Hepatocyte (in vitro differentiated cells): Measurements from ENCODE around the gene CCDC60. TPM values are rescaled to one million over a fixed set of nuclear protein-coding genes. Genes with fewer than 3 reads are reported as not detected.

ENCODE experiments used
- DNase-seq: peaks from one replicate; pipeline ENCODE4 v3.0.0-alpha.2; 2016; ENCODE audit warnings: low spot score
- H2AFZ ChIP-seq: fragments of 200-600 bp; sonication (generic); 2 replicates; pipeline ENCODE4 v1.6.0; 2016; ENCODE audit warnings: antibody characterized with exemption, mild to moderate bottlenecking
- H3K27ac ChIP-seq: fragments of 200-600 bp; sonication (generic); 2 replicates; pipeline ENCODE4 v1.5.1; 2016; ENCODE audit warnings: mild to moderate bottlenecking
- H3K27me3 ChIP-seq: fragments of 200-600 bp; sonication (generic); 2 replicates; pipeline ENCODE4 v1.6.1; 2016
- H3K36me3 ChIP-seq: fragments of 200-600 bp; sonication (generic); replicated peaks from 2 replicates; pipeline ENCODE4 v1.5.1; 2016; ENCODE audit warnings: low read depth; ENCODE audit not compliant: insufficient read depth
- H3K4me1 ChIP-seq: fragments of 200-600 bp; sonication (generic); 2 replicates; pipeline ENCODE4 v1.5.1; 2016; ENCODE audit warnings: mild to moderate bottlenecking, moderate library complexity; ENCODE audit not compliant: insufficient read depth
- H3K4me2 ChIP-seq: fragments of 200-600 bp; sonication (generic); 2 replicates; pipeline ENCODE4 v1.6.0; 2016
- H3K4me3 ChIP-seq: fragments of 200-600 bp; sonication (generic); 2 replicates; pipeline ENCODE4 v1.5.1; 2016; ENCODE audit warnings: mild to moderate bottlenecking
- H3K79me2 ChIP-seq: fragments of 200-600 bp; sonication (generic); 2 replicates; pipeline ENCODE4 v1.6.0; 2017; ENCODE audit warnings: mild to moderate bottlenecking
- H3K9me2 ChIP-seq: fragments of 200-600 bp; sonication (generic); replicated peaks from 2 replicates; pipeline ENCODE4 v1.6.0; 2017; ENCODE audit warnings: mild to moderate bottlenecking; ENCODE audit not compliant: insufficient read depth
- H3K9me3 ChIP-seq: fragments of 200-600 bp; sonication (generic); 2 replicates; pipeline ENCODE4 v1.5.1; 2016; ENCODE audit warnings: low read depth, mild to moderate bottlenecking
- H4K20me1 ChIP-seq: fragments of 200-600 bp; sonication (generic); 2 replicates; pipeline ENCODE4 v1.6.0; 2016; ENCODE audit warnings: mild to moderate bottlenecking; ENCODE audit not compliant: insufficient read depth, poor library complexity, severe bottlenecking
- CTCF ChIP-seq: fragments of 200-600 bp; sonication (generic); IDR thresholded peaks from 2 replicates; pipeline ENCODE4 v1.5.1; 2016; ENCODE audit warnings: antibody characterized with exemption, mild to moderate bottlenecking; ENCODE audit not compliant: poor library complexity
- EZH2 ChIP-seq: fragments of 200-600 bp; sonication (generic); IDR thresholded peaks from 2 replicates; pipeline ENCODE4 v1.6.1; 2016; ENCODE audit warnings: antibody characterized with exemption, mild to moderate bottlenecking, borderline replicate concordance
- EZH2phosphoT487 ChIP-seq: fragments of 200-600 bp; sonication (generic); IDR thresholded peaks from one replicate; pipeline ENCODE4 v1.6.1; 2018; ENCODE audit warnings: antibody characterized with exemption, mild to moderate bottlenecking, low read depth, moderate library complexity; ENCODE audit not compliant: unreplicated experiment, severe bottlenecking
- WGBS: methylation state at CpG from one replicate; pipeline ENCODE4 v1.1.6; 2016; ENCODE audit warnings: low lambda C conversion rate; ENCODE audit errors: missing lambda C conversion rate; 5-methylcytosine and 5-hydroxymethylcytosine counted together
- polyA plus RNA-seq: library from polyadenylated mRNA; unstranded; fragments of >200 nt; fragmentation: Nextera tagmentation; extraction: Ambion mirVana; gene quantifications from 2 replicates; pipeline ENCODE4 v1.2.1, GENCODE V29; 2016
- total RNA-seq: library from RNA; depleted of rRNA; stranded (reverse); fragments of >200 nt; gene quantifications from 2 replicates; pipeline ENCODE4 v1.2.3, GENCODE V29; 2014

CCDC60 gene
- total and polyA plus RNA-seq, 2 experiments from 2014 or later, result 0.47 TPM; not detected in 1

GRCh38 chr12:119383206-119383605 lies 48.7 kb downstream of the CCDC60 start:
- Histone ChIP-seq H4K20me1 (no peaks in the 10 kb centered on the region), H3K9me2 (no peaks in the 10 kb centered on the region), H3K4me3 (no peak overlapping the region), H2AFZ (no peak overlapping the region), H3K27ac (no peak overlapping the region), H3K4me2 (no peak overlapping the region), H3K36me3 (no peaks in the 10 kb centered on the region), H3K27me3 (no peaks in the 10 kb centered on the region), H3K79me2 (no peaks in the 10 kb centered on the region), H3K4me1 (no peaks in the 10 kb centered on the region), H3K9me3 (no peaks in the 10 kb centered on the region)
- TF ChIP-seq CTCF, result no peak
- TF ChIP-seq EZH2phosphoT487, result no peak
- TF ChIP-seq EZH2, result no peak
- no peak for DNase-seq
- WGBS, result 91% methylated on average over 7 of the region's 7 CpGs

GRCh38 chr12:119384340-119384739 lies 49.8 kb downstream of the CCDC60 start:
- Histone ChIP-seq H3K9me2 (no peaks in the 10 kb centered on the region), H3K79me2 (no peaks in the 10 kb centered on the region), H3K4me1 (no peaks in the 10 kb centered on the region), H4K20me1 (no peaks in the 10 kb centered on the region), H3K36me3 (no peaks in the 10 kb centered on the region), H2AFZ (no peak overlapping the region), H3K27ac (no peak overlapping the region), H3K27me3 (no peaks in the 10 kb centered on the region), H3K4me3 (no peak overlapping the region), H3K9me3 (no peaks in the 10 kb centered on the region), H3K4me2 (no peak overlapping the region)
- TF ChIP-seq CTCF (no peak), EZH2 (no peak), EZH2phosphoT487 (no peak)
- 89% methylated on average over 5 of the region's 5 CpGs for WGBS
- no peak for DNase-seq

GRCh38 chr12:119385659-119386058 lies 51.1 kb downstream of the CCDC60 start:
- H3K27me3 ChIP-seq, result peaks cover 4% of the 10 kb centered on the region
- TF ChIP-seq EZH2 (no peak), EZH2phosphoT487 (no peak), CTCF (no peak)

GRCh38 chr12:119389687-119390086 lies 55.2 kb downstream of the CCDC60 start:
- no peak for DNase-seq
- H2AFZ ChIP-seq, result no peak overlapping the region
- TF ChIP-seq EZH2phosphoT487, result no peak
- TF ChIP-seq CTCF, result no peak
- no peak for TF ChIP-seq EZH2
- H3K4me1 ChIP-seq, result no peaks in the 10 kb centered on the region
- H4K20me1 ChIP-seq, result no peaks in the 10 kb centered on the region
- H3K27ac ChIP-seq, result no peak overlapping the region
- no peak overlapping the region for H3K4me2 ChIP-seq
- no peaks in the 10 kb centered on the region for H3K9me3 ChIP-seq
- no peaks in the 10 kb centered on the region for H3K79me2 ChIP-seq
- H3K27me3 ChIP-seq, result peaks cover 4% of the 10 kb centered on the region
- no peak overlapping the region for H3K4me3 ChIP-seq
- H3K9me2 ChIP-seq, result no peaks in the 10 kb centered on the region
- H3K36me3 ChIP-seq, result no peaks in the 10 kb centered on the region

More at GRCh38 chr12:119385659-119386058, 51.1 kb downstream of the CCDC60 start:
- H3K4me2 ChIP-seq, result no peak overlapping the region
- H3K36me3 ChIP-seq, result no peaks in the 10 kb centered on the region
- no peak overlapping the region for H2AFZ ChIP-seq
- 58% methylated on average over 3 of the region's 3 CpGs for WGBS
- H3K4me3 ChIP-seq, result no peak overlapping the region
- H3K27ac ChIP-seq, result no peak overlapping the region
- DNase-seq, result no peak
- no peaks in the 10 kb centered on the region for H3K4me1 ChIP-seq
- no peaks in the 10 kb centered on the region for H3K9me3 ChIP-seq
- H4K20me1 ChIP-seq, result no peaks in the 10 kb centered on the region
- H3K9me2 ChIP-seq, result no peaks in the 10 kb centered on the region
- H3K79me2 ChIP-seq, result no peaks in the 10 kb centered on the region
